Fibroblast of skin of abdomen (primary cell): Measurements from ENCODE around the gene TIMM50.
"Not testable (repeated sequence)": the region's sequence is repeated elsewhere in the genome, so short reads cannot be mapped to it uniquely, and the experiment has no call there.

Source experiments
- DNase-seq: peaks from one replicate; pipeline ENCODE4 v3.0.0-alpha.2; 2013

TIMM50 gene

GRCh38 chr19:39469567-39469966, 11.1 kb upstream of the TIMM50 start:
- DNase-seq, result no peak

- DNase-seq, result no peak
Measured at GRCh38 chr19:39470724-39471339, 9.8 kb upstream of the TIMM50 start.

DNA sequence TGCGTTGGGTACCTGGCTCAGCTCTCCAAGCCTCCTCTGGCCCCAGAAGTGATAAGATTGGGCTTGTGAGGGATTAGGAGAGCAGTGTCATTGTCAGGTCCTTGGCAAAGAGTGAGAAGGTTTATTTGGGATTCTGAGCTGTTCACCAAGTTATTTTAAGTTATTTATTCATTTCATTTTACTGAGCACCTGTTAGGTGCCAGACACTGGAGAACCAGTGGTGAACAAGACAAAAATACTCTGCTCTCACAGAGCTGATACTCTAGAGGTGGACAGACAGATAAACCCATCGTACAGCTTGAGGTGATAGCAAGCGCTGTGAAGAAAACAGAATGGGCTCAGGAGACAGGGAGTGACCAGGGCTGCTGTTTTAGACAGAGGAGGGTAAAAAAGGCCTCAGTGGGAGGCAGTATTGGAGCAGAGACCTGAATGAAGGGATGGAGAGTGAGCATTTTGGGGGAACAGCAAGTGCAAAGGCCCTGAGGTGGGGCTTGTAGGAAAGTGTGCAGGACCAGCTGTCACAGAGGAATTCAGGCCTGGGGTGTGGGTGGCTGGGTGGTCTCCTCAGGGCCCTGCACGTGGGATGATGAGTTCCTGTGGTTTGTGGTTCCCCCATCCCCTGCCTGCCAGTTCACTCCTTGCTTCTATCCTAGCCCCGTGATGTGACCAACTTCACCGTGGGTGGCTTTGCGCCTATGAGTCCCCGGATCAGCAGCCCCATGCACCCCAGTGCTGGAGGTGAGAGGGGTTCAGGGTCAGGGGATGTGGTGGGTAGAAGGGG, 8.7 kb upstream of the TIMM50 start:
- no peak for DNase-seq

- no peak for DNase-seq
Measured at GRCh38 chr19:39472746-39473442, 7.7 kb upstream of the TIMM50 start.

GRCh38 chr19:39473443-39473960, 7.1 kb upstream of the TIMM50 start:
- DNase-seq, result no peak

- DNase-seq, result peak; percentile 21
Measured at GRCh38 chr19:39474139-39474620, 6.5 kb upstream of the TIMM50 start.

GRCh38 chr19:39475748-39476147, 4.9 kb upstream of the TIMM50 start:
- DNase-seq, result no peak

- not testable (repeated sequence) for DNase-seq
Measured at GRCh38 chr19:39479319-39479801, 1.3 kb upstream of the TIMM50 start.

DNA sequence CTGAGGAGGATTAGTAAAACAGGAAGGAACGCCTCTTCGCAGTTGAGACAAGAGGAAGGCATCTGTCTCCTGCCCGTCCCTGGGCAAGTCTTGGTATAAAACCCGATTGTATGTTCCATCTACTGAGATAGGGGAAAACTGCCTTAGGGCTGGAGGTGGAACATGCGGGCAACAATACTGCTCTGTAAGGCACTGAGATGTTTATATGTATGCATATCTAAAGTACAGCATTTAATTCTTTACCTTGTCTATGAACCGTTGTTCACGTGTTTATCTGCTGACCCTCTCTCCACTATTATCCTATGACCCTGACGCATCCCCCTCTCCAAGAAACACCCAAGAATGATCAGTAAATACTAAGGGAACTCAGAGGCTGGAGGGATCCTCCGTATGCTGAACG, 722 bp upstream of the TIMM50 start:
- DNase-seq, result no peak

DNA sequence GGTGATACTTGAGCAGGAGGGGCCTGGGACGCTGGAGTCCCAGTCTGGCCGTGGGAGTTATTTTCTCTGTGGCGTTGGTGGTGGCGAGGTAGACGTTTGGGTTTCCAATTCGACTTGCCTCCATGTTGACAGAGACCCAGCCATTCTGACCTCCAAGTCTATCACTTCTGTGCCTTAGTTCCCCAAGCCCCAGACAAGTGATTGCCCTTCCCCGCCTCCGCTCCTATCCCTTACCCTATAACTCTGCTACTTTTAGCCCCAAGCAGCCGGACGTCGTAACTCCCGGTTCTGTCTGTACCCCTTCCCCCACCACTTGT, 549 bp downstream of the TIMM50 start:
- no peak for DNase-seq

DNA sequence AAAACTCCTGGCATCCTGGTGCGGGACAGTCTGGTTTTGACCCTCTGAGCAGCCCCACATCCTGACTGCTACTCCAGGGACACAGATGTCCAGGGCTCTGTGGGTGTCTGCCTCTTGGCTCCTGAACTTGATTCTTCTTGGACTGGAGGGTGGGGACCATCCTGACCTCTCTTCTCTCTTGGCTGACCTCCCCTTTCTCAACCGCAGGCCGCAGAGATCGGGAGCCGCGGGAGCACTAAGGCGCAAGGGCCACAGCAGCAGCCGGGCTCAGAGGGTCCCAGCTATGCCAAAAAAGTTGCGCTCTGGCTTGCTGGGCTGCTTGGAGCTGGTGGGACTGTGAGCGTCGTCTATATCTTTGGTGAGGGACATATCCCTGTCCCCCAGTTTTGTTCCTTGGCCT, 1.0 kb downstream of the TIMM50 start:
- no peak for DNase-seq

DNA sequence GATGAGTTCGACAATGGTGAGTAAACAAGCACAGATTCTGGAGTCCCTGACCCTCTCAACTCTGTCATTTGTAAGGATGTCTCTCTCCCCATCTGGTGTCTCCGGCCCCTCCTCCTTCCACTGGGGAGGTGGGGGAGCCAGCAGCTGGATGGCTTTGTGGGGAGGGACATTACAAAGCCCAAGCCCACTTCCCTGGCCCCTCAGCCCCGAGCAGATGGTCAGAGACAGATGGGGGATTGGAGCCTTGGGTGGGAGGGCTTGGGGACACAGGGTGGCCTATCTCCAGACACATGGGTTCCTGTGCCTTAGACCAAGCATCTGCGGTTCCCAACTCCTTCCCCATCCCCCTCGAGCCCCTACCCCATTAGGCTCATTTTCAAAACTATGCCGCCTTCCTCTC, 2.5 kb downstream of the TIMM50 start:
- DNase-seq, result no peak

- DNase-seq, result no peak
Measured at GRCh38 chr19:39489756-39490155, 9.1 kb downstream of the TIMM50 start.

DNA sequence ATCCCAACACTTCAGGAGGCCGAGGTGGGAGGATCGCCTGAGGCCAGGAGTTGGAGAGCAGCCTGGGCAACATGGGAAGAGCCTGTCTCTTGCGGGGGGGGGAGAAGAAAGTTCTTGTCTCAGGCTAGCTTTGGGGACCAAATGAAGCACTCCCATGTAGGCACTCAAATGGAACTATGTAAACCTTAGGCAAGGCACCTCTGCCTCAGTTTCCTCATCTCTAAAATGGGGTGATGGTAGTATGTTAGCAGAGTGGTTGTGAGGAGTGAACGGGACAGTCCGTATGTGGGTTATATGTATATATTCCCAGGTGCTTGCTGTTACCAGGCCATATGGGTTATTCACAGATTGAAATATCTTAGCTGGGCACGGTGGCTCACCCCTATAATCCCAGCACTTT, 11.6 kb downstream of the TIMM50 start:
- no peak for DNase-seq

DNA sequence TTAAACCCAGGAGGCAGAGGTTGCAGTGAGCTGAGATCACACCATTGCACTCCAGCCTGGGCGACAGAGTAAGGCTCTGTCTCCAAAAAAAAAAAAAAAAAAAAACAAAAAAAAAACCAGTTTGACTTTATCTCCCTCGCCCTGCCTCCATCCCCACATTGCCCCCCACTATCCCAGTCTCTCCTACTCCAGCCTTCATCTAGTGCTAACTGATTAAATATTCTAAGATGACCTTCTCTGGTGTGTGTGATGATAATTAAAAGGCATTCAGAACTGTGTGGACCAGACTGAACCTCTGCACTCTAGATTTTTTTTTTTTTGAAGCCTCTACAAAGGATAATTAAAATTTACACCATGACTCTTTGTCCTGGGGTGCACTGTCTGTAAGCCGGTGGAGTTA, 12.2 kb downstream of the TIMM50 start:
- DNase-seq, result no peak

- no peak for DNase-seq
Measured at GRCh38 chr19:39494661-39495060, 14.0 kb downstream of the TIMM50 start.

DNA sequence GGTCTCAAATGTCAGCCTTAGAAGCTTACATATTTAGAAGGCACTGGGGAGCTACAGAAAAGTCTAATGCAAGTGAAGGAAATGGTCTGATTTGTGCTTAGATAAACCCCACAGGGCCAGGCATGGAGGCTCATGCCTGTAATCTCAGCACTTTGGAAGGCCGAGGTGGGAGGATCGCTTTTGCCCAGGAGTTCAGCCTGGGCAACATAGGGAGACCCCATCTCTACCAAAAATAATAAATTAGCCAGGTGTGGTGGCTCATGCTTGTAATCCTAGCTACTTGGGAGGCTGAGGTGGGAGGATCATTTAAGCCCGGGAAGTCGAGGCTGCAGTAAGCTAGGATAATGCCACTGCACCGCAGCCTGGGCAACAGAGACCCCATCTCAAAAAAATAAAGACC, 15.4 kb downstream of the TIMM50 start:
- DNase-seq, result no peak

DNA sequence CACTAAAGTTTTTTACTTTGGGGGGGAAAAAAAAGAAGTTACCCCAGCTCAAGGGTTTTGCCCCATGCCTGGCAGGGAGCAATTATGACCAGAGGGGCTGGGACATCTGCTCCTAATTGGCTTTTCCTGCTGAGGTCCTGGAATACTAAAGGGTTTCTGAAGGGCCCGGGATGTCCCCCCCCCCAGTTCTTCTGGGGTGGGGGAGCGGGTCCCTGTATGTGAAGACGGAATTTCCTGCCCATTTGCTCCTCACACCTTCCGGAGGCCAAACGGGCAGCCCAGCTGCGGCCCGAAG, 17.0 kb downstream of the TIMM50 start:
- no peak for DNase-seq

- DNase-seq, result peak; percentile 16
Measured at GRCh38 chr19:39497996-39498797, 17.6 kb downstream of the TIMM50 start.

- DNase-seq, result no peak
Measured at GRCh38 chr19:39498798-39499642, 18.4 kb downstream of the TIMM50 start, which contains the start of gene DLL3. Gene DLL3, plus strand, starts transcription at chr19:39498947. Its CDS starts 28 bp downstream, at chr19:39498975.

DNA sequence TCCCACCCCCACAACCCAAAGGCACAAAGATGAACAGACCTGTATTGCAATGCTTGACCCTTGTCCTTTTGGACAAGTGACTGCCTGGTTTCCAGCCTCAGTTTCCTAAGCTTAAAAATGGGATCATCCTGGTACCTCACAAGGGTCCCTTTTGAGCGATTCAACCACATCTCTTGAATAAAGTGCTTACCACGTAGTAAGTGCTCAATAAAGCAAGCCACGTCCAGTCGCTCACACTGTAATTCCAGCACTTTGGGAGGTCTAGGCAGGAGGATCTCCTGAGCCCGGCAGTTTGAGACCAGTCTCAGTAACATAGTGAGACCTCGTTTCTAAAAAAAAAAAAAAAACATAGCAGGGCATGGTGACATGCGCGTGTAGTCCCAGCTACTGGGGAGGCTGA, 19.3 kb downstream of the TIMM50 start:
- no peak for DNase-seq

GRCh38 chr19:39500543-39500942, 19.9 kb downstream of the TIMM50 start:
- no peak for DNase-seq
